Hematopoietic multipotent progenitor cell treated with erythropoietin and hydrocortisone succinate and interleukin-3 and kit ligand, for 4 days (in vitro differentiated cells): ENCODE data around the gene SNAPC4.

Experiments used
- DNase-seq: peaks from one replicate; pipeline ENCODE4 v3.0.0-alpha.2; 2015

Gene SNAPC4, protein sequence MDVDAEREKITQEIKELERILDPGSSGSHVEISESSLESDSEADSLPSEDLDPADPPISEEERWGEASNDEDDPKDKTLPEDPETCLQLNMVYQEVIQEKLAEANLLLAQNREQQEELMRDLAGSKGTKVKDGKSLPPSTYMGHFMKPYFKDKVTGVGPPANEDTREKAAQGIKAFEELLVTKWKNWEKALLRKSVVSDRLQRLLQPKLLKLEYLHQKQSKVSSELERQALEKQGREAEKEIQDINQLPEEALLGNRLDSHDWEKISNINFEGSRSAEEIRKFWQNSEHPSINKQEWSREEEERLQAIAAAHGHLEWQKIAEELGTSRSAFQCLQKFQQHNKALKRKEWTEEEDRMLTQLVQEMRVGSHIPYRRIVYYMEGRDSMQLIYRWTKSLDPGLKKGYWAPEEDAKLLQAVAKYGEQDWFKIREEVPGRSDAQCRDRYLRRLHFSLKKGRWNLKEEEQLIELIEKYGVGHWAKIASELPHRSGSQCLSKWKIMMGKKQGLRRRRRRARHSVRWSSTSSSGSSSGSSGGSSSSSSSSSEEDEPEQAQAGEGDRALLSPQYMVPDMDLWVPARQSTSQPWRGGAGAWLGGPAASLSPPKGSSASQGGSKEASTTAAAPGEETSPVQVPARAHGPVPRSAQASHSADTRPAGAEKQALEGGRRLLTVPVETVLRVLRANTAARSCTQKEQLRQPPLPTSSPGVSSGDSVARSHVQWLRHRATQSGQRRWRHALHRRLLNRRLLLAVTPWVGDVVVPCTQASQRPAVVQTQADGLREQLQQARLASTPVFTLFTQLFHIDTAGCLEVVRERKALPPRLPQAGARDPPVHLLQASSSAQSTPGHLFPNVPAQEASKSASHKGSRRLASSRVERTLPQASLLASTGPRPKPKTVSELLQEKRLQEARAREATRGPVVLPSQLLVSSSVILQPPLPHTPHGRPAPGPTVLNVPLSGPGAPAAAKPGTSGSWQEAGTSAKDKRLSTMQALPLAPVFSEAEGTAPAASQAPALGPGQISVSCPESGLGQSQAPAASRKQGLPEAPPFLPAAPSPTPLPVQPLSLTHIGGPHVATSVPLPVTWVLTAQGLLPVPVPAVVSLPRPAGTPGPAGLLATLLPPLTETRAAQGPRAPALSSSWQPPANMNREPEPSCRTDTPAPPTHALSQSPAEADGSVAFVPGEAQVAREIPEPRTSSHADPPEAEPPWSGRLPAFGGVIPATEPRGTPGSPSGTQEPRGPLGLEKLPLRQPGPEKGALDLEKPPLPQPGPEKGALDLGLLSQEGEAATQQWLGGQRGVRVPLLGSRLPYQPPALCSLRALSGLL (N-terminal part only)

DNA sequence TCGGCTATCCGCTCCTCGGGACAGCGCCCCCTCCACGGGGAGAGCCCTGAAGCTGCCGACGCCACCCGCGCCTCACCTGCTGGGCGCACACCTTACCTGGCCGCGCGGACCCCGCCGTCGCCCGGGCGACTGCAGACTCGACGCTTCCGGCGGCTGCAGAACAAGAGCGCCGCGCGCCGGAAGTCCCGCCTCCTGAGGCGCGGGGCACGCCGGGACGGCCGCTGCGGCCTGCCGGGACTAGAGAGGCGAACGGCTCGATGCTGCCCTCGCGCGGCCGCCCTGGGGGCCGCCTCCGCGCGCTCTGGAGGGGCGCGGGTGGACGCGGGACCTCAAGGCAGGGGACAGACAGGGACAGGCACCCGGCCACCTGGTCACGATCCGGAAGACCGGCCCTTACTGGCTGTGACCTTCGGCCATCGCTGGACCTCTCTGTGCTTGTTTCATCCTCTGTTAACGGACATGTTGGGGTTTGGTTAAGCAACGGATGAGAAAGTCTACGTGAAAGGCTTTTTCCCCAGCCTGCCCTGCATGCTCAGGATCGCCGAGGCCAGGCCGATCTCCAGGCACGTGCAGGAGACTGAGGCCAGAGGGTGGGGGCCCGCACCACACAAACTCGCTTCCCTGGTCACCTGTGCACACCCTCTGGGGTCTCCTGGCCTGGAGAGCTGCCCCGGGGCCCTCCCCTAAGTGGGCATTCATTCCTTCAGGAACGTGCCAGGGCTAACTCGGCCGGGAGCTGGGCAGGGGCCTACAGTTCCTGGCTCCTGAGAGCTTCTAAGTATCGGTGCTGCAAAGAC lies at the start of gene SNAPC4:
SNAPC4 (minus strand) TSS at position 133 of the 797 bp plus-strand sequence. CDS start 1,742 bp downstream, outside the sequence.
- peak; percentile 95 for DNase-seq

- no peak for DNase-seq
Measured at GRCh38 chr9:136448655-136449054, 48.7 kb upstream of the SNAPC4 start.

DNA sequence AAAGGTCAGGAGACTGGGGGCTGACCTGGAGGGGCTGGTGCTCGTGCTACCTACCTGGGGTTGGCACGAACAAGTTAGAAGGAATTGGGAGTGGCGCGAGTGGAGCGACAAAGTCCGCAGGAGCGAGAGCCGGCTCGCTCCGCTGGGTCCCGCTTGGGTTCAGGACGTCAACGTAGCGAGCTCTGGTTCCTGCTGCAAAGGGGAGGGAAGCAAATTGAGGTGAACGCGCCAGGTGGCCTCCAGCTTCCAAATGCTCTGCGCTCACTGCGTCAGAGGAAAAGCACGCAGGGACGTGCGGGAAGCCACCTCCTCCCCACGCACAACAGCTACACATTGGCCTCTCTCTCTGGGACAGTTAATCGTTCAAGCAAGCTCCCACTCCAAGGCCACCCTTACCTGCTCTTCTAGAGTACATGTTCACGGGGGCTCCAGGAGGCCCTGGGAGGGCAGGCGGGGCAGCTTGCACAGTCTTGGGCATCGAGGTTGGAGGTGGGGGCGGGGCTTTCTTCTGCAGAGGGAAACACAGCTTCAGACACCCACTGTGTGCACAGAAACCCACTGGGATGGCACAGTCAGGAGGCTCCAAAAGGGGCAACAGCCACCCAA lies 47.3 kb upstream of the SNAPC4 start:
- no peak for DNase-seq

DNA sequence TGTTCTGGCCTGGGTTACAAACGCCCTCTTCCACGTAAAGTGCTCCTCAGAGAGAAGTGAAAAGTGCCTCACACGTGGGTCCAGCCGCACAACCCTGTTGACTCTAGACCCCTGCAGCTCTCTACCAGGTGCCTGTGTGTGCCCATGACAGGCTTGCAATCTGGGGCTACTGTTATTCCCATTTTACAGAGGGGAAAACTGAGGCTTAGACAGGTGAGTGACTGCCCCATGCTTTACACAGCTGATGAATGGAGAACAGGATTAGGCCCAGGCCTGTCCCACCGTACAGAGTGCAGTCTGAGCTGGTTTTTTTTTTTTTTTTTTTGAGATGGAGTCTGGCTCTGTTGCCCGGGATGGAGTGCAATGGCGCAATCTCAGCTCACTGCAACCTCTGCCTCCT lies 45.8 kb upstream of the SNAPC4 start:
- DNase-seq = no peak

GRCh38 chr9:136444102-136444501 lies 44.1 kb upstream of the SNAPC4 start:
- no peak for DNase-seq

GRCh38 chr9:136443687-136444086 lies 43.7 kb upstream of the SNAPC4 start:
- DNase-seq = no peak

GRCh38 chr9:136443087-136443486 lies 43.1 kb upstream of the SNAPC4 start:
- no peak for DNase-seq

GRCh38 chr9:136442265-136442664 lies 42.3 kb upstream of the SNAPC4 start:
- DNase-seq = no peak

DNA sequence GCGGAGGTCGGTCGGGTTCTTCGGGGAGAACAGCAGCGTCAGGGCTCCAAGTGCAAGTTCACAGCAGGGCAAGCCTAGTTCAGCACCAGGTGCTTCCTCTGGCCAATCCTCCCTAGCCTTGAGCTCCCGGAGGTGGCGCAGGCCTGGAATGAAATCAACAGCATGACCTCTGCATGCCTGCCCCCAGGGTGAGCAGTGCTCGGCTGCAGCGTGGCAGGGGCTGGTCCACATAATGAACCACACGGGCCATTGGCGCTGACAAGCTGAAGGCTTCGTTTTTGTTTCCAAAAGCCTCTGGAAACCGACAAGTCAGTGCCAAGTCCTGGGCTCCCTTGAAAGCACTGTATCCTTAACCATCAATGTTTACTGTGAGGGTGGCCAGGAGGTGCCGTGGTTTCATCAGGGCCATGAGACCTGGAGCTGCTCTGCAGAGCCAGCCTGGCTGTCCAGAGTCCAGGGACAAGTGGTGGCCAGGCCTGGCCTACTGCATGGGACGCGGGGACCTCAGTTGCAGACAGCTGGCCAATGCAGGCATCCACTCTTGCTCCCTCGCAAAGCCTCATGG lies 41.8 kb upstream of the SNAPC4 start:
- DNase-seq = no peak

GRCh38 chr9:136441191-136441680 lies 41.3 kb upstream of the SNAPC4 start:
- DNase-seq = no peak

- peak; percentile 81 for DNase-seq
Measured at GRCh38 chr9:136439481-136440408, 39.8 kb upstream of the SNAPC4 start, which contains the start of gene INPP5E. TSS of gene INPP5E (minus strand) at chr9:136439845. CDS start at chr9:136439419, 426 bp downstream.

DNA sequence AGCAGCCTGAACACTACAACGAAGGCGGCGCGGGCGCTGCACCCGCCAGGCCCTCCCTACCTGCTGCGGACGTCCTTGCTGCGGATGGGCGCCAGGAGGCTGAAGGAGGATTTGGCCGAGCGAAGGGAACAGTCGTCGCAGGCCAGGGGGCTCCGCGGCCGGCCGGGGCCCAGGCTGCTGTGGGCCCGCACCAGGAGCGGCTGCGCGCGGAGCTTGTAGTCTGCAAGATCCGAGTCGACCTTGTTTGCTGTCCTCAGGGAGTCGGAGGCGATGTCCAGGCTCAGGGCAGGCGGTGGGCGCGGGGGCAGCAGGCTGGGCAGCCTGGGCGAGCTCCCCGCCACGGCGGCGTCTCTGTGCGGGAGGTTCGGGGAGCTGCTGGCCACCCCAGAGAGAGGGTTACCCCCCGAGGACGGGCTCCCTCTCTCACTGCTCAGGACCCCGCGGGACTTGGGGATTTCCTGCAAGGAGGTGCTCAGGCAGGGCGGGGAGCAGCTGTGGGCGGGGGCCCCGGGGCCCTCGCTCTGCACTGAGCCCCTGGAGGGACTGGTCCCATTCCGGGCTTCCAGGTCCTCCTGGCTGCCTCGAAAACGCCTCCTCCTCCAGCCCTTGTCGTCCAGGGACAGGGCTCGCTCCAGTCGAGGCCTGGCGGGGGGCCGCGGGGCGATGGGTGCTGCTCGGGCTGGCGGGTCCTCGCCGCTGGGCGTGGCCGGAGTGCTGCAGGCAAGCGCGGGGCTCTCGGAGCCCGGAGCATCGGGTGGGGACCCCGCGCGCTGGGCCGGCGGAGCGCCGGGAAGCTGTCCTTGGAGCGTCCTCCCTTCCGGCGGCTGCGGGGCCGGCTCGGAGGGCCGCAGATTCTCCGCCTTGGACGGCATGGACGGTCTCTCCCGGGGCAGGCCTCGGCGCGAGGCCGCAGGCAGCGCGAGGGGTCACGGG lies 38.8 kb upstream of the SNAPC4 start:
- peak; percentile 60 for DNase-seq

DNA sequence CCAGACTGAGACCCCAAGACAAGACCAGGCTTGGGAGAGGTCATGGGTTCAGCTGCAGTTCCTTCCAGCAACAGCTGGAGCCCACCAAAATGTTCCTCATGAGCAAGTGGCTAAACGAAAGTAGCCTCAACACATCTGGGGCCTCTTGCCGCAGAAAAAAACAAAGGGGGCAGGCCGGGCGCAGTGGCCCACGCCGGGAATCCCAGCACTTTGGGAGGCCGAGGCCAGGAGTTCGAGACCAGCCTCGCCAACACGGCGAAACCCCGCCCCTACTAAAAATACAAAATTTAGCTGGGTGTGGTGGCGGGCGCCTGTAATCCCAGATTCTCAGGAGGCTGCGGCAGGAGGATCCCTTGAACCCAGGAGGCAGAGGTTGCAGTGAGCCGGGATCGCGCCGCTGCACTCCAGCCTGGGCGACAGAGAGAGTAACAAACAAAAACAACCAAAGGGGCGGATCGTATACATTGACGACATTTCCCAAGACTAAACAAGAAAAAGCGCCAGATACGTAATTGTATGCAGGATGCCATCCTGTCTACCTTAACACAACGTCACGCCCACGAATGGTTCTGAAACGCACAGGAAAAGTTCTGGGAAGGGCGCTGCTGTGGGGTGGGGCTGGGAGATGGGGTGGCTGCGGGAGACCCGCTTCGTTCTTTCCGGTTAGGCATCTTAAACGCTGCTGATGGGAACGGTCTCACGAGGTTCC lies 38.0 kb upstream of the SNAPC4 start:
- DNase-seq = no peak

DNA sequence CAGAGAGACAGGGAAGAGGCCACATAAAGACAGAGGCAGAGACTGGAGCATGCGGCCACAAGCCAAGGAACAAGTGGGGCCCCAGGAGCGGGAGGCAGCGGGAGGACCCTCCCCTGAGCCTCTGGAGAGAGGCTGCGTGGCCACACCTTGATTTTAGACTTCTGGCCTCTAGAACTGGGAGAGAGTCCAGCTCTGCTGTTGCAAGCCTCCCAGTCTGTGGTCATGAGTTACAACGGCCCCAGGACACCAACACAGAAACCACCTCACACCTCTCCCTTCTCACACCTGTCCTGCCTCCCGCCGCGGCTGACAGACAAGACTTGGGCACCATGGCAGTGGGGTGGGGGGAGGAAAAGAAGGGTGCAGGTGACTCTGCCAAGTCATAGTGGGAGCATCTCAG lies 37.5 kb upstream of the SNAPC4 start:
- DNase-seq = peak; percentile 20

DNA sequence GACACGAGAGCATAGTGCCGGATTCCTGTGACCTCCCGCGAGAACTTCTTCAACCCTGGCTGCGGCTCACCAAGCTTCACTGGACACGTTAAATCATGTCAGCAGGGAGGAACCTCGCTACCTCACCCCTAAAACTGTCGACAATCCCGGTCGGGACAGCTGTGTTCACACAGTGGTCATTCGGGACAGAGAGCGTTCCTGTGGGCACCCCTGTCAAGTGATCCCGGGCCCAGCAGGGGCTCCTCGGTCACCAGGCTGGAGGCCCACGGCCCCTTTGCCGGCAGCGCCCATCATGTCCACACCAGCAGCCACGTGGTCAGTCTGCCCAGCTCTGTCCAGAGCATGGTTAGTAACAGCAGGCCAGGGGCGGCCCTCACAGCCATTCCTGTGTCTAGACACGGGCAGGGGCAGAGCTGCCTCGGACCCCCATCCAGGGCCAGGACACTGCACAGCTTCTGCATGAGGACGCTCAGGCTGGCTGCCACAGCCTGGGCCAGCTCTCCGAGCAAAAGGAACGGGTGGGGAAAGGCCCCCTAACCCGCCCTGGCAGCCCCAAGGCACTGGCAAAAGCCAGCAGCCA lies 36.2 kb upstream of the SNAPC4 start:
- no peak for DNase-seq

DNA sequence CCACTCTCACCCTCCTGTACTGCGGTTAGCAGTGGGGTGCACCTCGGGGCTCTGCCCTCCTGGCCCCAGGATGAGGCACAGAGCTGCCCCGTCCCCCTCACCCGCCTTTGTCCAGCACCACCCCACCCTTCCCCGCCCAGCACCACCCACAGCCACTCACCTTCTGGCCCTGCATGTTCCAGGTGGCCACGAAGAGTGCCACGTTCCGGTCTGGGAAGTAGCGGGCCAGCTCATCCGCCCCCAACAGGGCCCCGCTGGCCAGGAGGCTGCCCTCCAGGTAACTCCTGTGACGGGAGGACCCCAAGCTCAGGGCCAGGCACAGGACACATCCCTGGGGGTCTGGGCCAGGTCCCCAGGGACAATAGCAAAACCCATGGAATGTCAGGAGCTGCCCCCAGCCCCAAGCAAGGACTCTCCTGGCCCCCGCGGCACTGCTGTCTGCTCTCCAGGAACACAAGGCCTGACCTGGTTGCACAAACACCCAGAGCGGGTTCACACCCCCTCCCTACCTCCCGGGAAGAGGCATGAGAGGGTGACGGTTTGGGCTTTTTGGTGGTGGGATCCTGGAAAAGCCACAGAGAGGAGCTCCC lies 34.7 kb upstream of the SNAPC4 start:
- no peak for DNase-seq
